GM18861 (cell line): ENCODE measurements around the gene ZRANB2.
A peak's percentile ranks its signal among the peaks of the same experiment; 100 is the strongest.

Experiments
- ATAC-seq: cut with Tn5 transposase; IDR thresholded peaks from one replicate; pipeline ENCODE4 v1.9.1; 2021; ENCODE audit not compliant: unreplicated experiment

ZRANB2 gene

DNA sequence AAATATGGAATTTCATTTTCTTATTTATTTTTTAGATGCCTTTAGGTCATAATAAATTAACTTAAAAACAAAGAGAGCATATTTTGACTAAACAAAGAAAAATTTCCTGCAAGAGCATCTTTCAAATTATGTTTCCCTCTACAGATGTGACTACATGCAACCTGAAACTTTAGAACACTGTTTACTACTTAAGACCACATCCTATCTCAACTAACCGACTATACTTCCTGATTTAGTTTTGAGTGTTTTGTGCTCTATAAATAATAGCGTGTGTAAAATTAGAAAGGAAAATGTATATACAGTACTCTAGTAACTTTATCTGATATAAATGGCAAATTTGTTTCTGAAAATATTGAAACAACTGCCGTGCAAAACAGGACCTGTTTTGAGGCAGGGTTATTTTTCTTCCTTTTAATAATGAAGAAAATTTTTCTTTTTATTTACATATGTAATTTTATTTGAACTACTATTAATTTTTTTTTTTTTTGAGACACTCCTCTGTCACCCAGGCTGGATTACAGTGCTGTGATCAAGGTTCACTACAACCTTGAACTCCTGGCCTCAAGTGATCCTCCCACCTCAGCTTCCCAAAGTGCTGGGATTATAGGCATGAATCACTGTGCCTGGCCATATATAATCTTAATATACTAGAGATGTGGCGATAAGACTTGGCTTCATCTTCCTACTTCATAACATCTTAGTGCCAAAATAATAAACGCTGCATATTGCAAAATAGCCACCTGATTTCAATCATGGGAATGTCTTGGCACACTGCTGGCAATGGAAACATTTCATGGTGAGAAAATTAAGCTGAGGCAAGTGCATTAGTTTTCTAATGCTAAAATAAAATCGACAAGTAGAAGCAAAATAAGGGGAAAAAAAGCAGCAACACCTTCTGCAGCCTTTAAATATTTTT is 12.3 kb downstream of the ZRANB2 start:
- ATAC-seq = peak; percentile 70

- ATAC-seq = no peak
Observed at GRCh38 chr1:71054791-71055190, 26.0 kb downstream of the ZRANB2 start.

DNA sequence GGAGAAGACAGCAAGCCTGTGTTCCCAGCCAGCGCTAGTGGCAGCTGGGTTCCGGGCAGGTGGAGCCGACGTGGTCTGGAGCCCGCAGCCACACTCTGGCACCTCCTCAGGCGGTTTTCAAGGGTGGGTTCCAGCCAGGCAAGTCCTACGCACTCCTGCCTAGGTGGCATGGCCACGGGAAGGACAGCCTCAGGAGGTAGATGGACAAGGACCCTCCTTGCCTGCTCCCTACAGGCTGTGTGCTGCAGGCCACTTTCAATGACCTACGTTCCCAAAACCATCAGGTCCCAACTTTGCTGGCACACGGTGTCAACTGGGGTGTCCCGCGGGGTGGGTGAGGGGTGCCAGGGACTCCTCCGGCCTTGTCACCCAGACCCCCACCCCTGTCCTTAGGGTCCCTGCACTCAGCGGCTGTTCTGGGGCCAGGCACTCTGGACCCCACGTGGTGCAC is 26.5 kb downstream of the ZRANB2 start:
- ATAC-seq = no peak

DNA sequence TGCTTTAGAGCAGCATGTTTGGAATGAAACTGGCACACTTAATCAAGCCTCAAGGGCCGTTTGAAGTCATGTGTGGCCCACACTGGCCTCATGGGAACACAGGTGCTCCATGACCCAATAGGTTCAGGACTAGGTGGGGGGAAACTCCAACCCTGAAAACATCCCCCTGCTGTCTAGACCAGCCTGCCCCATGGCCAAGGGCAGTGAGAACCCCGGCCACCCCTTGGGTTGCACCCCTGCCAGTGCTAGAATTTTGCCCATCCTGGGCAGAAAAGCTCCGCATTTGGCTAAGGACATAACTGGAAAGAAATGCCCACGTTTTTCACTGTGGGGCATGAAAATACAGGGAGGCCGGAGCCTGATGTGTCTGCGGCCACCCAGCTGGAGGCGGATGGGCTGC is 27.1 kb downstream of the ZRANB2 start:
- ATAC-seq = no peak

DNA sequence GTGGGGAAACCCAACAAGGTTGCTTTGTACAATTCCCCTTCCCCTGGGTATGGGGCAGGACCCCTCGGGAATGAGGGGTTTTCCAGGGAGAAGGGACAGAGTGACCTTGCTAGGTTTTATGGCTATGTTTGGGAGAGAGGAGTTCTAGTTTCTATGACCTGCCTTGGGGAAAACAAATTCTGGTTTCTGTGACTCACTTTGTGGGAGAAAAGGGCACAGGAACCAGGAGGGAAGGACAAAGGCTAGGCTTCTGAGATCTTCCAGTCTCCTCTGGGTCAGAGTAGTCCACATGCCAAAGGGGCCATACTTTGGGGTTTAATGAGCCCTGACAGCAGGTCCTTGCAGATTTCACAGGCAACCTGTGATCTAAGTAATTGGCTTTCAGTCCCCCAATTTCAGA is 27.7 kb downstream of the ZRANB2 start:
- ATAC-seq = no peak

DNA sequence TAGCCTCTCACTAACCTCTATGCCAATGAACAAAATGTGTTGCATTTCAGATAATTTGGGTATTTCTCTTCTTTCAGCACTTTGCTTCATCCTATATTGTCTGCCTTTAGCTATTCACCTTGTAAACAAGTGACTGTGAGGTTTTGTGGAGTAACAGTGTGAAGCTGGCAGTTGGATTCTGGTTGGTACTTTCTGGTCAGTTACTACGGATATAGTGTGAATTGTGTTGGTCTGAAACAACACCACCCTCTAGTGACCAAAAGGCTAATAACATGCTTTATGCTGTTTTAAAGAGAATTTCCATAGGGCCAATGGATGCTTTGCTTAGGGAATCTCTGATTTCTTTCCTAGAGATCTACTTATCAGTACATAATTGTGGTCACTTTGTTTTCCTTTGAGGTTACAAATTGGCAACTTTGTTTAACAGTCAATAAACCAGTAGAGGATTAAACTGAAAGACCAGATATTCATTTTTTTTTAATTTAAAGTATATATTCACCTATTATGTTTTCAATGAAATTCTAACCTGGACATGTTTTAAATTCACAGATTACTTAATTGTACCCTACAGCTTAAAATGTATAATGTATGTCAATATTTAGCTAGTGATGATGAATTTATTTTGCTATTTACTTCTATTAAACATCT is 30.8 kb downstream of the ZRANB2 start:
- ATAC-seq = peak; percentile 90

- no peak for ATAC-seq
Observed at GRCh38 chr1:71047635-71048607, 32.9 kb downstream of the ZRANB2 start, which contains the start of gene PTGER3. Gene PTGER3 (minus strand): TSS chr1:71047816. CDS start chr1:71047577, 239 bp downstream.

DNA sequence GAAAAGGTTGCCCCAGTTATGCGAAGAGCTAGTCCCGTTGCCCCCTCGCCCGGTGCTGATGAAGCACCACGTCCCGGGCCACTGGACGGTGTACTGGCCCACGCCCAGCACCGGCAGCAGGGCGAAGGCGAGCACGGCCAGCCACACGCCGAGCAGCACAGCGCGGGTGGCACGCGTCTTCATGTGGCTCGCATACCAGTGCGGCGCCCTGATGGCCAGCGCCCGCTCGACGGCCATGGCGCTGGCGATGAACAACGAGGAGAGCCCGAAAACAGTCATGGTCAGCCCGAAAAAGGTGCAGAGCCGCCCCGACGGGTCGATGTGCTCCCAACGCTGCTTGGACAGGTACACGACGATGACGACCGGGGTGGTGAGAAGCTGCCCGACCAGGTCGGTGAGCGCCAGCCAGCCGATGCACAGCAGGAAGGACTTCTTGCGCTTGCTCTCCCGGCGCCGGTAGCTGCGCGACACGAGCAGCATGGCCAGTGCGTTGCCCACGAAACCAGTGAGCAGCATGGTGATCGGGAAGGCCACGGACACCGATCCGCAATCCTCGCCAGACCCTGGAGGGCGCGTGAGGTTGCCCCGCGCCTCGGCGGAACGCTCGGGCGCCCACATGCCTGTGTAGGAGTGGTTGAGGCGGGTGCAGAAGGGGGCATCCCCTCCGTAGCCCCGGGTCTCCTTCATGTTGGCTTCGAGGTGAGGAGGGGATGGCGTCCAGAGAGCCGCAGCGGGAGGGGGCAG is 33.8 kb downstream of the ZRANB2 start:
- ATAC-seq = no peak

- ATAC-seq = no peak
Observed at GRCh38 chr1:71045463-71046028, 35.3 kb downstream of the ZRANB2 start.

DNA sequence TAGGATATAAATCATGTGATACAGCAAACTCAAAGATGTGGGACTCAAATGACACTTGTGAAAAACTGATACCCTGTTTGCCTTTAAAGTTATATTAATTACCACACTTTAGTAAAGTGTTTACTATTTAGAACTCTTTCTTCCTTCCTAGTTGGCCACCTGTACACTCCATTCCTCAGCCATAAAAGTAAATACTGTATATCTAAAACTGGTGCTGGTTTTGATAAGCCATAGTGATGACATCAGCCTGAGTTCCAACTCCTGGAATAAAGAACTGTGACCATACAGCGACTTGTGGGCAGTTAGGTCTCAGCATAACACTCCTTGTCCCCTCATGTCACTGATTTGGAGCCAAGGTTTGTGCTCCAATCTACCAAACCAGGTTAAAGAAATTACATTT is 36.0 kb downstream of the ZRANB2 start:
- ATAC-seq = no peak

DNA sequence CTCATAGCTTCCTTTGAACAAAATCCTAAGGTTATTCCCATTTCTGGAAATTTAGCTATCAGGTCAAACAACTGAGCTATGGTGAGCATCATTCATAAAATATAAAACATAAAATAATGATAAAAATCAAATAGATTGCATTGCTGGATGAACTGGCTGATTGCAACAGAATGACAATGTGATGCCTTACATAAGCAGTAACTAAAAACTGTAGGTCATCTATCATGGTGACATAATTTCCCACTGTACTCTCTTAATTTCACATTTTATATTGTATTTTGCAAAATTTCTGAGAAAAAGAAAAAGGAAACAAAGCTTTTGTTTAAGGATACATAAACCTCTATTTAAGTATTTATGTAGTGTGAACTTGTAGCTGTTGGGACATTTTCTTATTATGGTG is 37.8 kb downstream of the ZRANB2 start:
- no peak for ATAC-seq

DNA sequence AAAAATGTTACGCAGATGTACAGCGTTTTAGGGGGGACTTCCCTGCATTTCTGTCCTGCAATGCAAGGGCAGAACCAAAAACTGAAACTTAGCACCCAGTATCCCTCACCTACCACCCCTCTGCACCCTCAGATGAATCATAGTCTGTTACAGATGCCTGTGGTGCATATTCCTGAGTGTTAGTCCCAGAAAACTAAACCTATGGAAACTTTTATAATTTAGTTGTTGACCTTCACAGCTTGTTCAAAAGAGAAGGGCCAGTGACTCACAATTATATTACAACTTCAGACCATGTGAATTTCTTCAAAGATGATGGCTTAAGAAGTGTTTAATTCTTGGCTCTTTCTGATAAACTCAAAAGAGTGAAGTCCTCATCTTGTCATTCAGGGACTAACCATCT is 39.0 kb downstream of the ZRANB2 start:
- no peak for ATAC-seq

DNA sequence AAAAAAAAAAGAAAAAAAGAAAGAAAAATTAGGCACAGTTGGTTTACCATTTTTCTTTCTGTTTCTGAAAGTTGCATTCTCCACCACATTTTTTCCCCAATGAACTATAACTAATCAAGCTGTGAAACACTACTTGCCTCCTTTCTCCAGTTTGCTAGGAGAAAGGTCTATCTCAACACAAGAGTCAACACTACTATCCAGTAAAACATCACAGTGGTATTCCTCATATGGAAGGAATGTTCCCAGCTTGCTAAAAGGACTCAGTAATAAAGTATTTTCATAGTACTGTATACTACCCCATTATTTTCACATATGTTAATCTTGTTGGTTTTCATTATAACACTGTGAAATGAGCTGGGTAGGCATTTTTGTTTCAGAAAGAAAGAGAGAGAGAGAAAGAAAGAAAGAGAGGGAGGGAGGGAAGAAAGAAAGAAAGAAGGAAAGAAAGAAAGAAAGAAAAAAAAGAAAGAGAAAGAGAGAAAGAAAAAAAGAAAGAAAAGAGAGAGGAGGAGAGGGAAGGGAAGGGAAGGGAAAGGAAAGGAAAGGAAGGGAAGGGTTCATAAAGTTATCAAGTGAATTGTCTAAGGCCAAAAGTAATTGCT is 41.1 kb downstream of the ZRANB2 start:
- ATAC-seq = no peak

- no peak for ATAC-seq
Observed at GRCh38 chr1:71038942-71039341, 41.9 kb downstream of the ZRANB2 start.

DNA sequence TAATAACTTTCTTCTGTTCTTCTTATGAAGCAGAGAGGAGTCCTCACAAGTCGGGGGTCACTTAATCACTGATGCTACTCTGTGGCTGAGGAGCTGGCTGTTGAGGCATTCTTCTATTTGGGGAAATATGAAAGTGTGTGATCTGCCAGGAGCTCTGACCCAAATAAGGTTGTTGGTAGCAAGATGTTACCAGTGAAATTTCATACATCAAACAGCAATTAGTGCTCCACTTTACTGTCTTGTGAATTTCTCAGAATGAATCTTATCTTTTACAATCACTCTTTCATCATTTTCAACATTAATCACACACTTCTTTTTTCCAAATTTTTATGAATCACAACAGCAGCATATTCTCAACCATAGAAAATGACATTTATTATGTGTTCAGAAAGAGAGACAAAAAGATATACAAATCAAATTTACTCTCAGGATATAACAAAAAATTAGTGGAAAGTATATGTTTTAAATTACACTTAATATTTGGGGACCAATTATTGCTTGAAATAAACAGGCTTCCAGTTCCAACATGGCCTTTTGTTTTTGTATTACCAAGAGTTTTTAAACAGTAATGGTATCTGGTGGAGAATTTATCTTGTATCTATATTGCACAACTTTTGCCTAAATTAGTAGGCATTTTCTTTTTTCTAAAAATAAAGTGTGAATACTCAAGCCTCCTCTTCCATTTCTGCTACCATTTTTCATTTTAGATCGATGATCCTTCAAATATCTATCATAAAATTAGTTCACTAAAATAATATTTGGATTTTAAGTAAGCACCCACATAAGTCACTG is 42.8 kb downstream of the ZRANB2 start:
- no peak for ATAC-seq

- ATAC-seq = no peak
Observed at GRCh38 chr1:71037066-71037465, 43.8 kb downstream of the ZRANB2 start.

DNA sequence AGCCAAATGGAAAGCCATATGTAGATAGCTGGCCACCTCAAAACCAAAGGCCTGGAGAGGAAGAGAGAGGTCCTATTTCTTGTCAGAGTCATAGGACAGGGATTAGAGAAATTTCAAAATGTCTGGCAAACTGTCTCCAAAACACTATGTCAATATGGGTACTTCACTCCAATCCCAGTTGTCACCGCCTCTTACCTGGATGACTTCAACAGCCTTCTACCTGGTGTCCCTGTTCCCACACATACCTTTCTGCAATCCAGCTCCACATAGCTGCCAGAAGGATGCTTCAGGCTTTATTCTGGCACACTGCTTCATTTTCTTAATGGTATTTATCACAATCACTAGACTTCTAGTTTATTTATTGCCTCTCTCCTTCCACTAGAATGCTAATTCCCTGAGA is 47.7 kb downstream of the ZRANB2 start:
- no peak for ATAC-seq

- ATAC-seq = no peak
Observed at GRCh38 chr1:71031426-71031825, 49.4 kb downstream of the ZRANB2 start.

DNA sequence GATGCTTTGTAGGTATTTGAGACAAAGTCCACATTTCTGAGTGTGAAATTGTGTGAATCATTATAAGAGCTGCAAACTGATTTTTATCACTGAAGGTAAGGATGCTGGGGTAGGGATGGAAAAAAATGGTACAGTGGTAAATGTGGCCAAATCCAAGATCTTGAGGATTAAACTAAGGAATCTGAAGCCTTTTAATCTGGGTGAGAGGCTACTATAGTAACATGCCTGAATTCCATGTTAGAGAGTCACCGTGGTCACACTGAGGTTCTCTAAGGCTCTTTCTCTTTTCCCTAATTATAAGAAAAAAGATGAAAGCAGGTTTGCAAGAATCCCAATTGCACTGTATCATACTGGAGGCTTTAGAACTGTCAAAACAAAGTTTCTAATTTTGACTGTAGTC is 50.8 kb downstream of the ZRANB2 start:
- no peak for ATAC-seq
